ENCODE results near the gene DNM1L. TPM values are rescaled to one million over a fixed set of nuclear protein-coding genes. Genes with fewer than 3 reads are reported as not detected.

Gene DNM1L
- total RNA-seq, 3 donors from 2014 or later (not counting 1 experiment from before 2014, with no cell fraction given): 69.2 to 84.9 (median 81.0) TPM

DNA sequence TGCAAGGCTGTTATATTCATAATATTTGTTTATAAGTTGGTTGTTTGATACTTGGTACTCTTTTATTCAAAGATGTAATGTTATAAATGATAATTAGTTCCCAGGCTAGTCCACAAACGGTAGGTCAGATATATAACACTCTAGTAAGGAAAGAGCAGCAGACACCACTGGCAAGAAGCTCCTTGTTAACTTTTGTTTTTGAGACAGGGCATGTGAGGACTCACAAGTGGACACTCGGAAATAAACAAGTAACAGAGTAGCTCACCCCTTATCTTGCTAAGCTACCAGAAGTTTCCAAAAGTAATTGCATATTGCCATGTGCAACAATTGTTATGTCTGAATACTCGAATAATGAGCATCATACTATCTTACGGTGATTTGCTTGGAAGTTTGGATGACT is 115.2 kb downstream of the DNM1L start:
- no peak overlapping the region for H3K27ac ChIP-seq (ENCODE audit: low read length)
- TF ChIP-seq, protein P1, sequence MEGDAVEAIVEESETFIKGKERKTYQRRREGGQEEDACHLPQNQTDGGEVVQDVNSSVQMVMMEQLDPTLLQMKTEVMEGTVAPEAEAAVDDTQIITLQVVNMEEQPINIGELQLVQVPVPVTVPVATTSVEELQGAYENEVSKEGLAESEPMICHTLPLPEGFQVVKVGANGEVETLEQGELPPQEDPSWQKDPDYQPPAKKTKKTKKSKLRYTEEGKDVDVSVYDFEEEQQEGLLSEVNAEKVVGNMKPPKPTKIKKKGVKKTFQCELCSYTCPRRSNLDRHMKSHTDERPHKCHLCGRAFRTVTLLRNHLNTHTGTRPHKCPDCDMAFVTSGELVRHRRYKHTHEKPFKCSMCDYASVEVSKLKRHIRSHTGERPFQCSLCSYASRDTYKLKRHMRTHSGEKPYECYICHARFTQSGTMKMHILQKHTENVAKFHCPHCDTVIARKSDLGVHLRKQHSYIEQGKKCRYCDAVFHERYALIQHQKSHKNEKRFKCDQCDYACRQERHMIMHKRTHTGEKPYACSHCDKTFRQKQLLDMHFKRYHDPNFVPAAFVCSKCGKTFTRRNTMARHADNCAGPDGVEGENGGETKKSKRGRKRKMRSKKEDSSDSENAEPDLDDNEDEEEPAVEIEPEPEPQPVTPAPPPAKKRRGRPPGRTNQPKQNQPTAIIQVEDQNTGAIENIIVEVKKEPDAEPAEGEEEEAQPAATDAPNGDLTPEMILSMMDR (IDR thresholded peaks at IDR 0.05): no peak
- no peaks in the 10 kb centered on the region for H3K27me3 ChIP-seq (ENCODE audit: control insufficient read depth, insufficient read depth, low read length)
- Mint-ChIP-seq H3K27ac (no peak overlapping the region), H3K9me3 (peaks cover 0 to 2% of the 10 kb centered on the region in 2 donors), H3K27me3 (ENCODE audit: low read depth in 2 of 2) (no peaks in the 10 kb centered on the region), H3K4me1 (no peaks in the 10 kb centered on the region), H3K36me3 (no peaks in the 10 kb centered on the region), H3K4me3 (no peak overlapping the region)
- no peaks in the 10 kb centered on the region for H3K9me3 ChIP-seq (ENCODE audit: control insufficient read depth, insufficient read depth, low read length)
- intact Hi-C loops (cut with micrococcal nuclease): no loop called here
- WGBS (ENCODE audit: insufficient coverage): 88% methylated on average over 2 of the region's 4 CpGs
- no peaks in the 10 kb centered on the region for H3K4me1 ChIP-seq (ENCODE audit: control insufficient read depth, insufficient read depth, low read length)
- H3K36me3 ChIP-seq (ENCODE audit: control insufficient read depth, insufficient read depth, low read length): no peaks in the 10 kb centered on the region
- no peak for DNase-seq
- no peak for ATAC-seq
- H3K4me3 ChIP-seq (ENCODE audit: low read length): no peak overlapping the region

Other genes with a start within 250 kb of the DNM1L start
- 10 to 100 TPM in 1 of 3 donors, 1 to 10 TPM in 2; 9.2 to 15.9 (median 9.3) TPM for gene YARS2, start 76.6 kb downstream of the DNM1L start, total RNA-seq
- 1 to 10 TPM in 1 of 3 donors, under 1 TPM in 2; 0.16 to 1.8 (median 0.52) TPM for gene PKP2, start 217.5 kb downstream of the DNM1L start, total RNA-seq

Measured in natural killer cell (primary cell).